Stimulated activated CD8-positive, alpha-beta memory T cell treated with anti-CD3 and anti-CD28 coated beads, Interleukin-4, amount 100 ng/mL, for 4 hours (primary cell): ENCODE results near the gene PPP1R12B.
"Not testable (repeated sequence)": the region's sequence is repeated elsewhere in the genome, so short reads cannot be mapped to it uniquely, and the experiment has no call there.

Source experiments
- DNase-seq, 2 donors: peaks; one replicate each; pipeline ENCODE4 v3.0.0-alpha.2; 2020; ENCODE audit warnings: low read depth in 2 of 2, low spot score in 1 of 2

PPP1R12B gene

DNA sequence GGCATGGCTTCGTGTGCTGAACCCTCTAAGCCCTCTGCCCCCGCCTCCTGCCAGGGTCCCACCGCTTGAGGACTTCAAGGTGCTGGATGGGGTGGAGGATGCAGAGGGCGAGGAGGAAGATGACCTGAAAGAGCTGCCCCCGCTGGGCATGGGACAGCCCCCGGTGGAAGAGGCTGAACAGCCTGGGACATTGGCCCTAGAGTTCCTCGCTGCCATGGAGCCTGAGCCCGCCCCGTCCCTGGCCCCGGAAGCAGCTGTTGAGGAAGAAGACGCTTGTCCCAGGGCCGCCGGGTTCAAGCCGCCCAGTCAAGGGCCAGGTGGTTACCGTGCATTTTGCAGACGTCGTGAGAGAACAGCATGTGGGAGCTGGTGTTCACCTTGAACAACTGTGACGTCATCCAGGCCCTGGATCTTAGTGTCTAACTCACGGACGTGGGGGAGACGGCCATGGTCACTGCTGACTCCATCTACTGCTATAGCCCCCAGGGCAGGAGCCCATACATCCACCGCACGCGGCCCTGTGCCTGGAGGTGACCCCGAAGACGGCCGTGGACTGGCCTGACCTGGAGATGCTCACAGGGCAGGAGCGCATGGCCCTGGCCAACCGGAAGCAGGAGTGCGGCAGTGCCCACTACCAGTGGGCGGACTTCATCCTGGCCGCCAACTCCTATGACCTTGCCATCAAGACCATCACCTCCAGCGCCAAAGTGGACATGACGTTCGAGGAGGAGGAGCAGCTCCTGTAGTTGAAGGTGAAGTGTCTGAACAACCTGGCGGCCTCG is 90.1 kb downstream of the PPP1R12B start:
- no peak for DNase-seq

- no peak for DNase-seq
Measured at GRCh38 chr1:202439308-202439707, 90.8 kb downstream of the PPP1R12B start.

- not testable (repeated sequence) for DNase-seq
Measured at GRCh38 chr1:202448140-202448539, 99.6 kb downstream of the PPP1R12B start.

GRCh38 chr1:202451641-202452040 is 103.1 kb downstream of the PPP1R12B start:
- not testable (repeated sequence) for DNase-seq

GRCh38 chr1:202452508-202452907 is 104.0 kb downstream of the PPP1R12B start:
- DNase-seq, result no peak

DNA sequence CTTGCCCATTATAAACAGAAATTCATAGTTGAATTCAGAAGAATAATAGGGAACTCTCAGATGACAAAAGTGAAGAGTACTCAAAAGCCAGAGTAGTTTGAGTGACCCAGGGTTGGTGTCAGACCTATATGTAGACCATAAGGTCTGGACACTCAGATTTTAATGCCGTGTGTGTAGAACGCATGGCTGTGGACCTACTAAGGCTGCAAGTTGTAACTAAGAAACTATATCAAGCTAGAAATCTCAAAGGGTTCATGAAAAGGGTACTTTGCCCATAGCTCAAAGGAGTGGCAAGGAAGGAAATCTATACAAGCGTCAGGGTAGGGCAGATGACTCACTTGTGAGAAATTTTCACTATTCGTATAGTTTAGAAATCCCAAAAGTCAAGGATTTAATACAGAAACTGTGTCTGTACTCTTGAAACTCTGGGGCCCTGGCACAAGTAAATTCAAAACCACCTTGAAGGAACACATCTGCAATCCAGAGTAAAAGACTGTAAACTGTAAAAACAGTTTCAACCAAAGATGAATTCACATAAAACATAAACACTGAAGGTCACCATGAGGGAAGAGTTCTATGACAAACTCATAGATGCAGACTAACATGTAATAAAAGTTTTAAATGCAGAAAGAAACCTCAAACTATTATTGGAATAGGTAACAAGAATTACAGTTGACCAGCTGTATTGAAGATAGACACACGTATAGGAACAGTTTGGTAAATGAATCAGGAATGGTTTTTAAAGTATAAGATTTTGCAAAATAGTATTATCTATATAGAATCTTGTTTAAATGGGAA is 108.1 kb downstream of the PPP1R12B start:
- not testable (repeated sequence) for DNase-seq

- DNase-seq, result not testable (repeated sequence)
Measured at GRCh38 chr1:202458651-202459050, 110.2 kb downstream of the PPP1R12B start.

DNA sequence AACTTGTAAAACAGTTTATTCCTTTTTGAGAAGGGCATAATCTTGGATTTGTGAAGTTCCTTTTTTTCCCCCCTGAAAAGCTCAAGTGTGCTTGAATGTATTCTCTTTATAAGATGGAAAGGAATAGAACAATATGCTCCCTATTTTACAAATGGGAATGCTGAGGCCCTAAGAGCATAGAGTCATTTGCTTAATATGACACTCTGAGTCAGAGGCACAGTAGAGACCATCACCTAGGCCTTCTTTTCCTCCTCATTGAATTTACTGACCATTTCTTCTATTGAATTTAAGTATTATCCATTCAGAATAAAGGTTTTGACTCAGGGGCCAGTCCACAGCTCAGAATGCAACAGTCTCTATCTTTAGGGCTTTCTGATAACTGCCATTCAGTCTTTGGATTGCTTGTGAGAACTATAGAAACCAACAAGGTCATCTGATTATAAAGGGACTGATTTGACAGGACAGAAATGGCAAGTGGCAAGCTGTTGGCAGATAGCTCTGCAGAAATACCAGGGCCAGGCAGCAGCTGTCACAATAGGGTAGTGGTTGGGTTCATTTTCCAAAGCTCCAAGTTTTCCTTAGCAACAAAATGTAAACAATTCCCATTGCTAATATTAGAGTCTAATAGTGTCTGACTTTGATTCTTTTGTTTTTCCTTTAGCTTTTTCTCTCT is 111.1 kb downstream of the PPP1R12B start:
- DNase-seq, result not testable (repeated sequence)

DNA sequence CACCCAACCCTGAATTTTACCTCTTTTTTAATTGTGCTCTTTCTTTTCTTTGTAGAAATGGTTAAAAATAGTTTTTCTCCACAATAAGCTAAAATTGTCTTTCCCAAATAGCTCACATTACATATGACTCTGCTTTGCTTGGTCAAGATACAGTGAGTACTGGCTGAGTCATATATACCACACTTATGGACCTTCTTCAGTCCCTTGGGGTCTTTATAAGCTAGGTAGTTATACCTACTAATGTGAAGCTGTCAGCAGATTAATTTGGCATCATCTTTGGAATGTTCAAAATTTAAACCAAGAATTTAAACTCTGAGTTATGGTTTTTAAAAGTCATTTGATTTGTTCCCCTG is 111.6 kb downstream of the PPP1R12B start:
- not testable (repeated sequence) for DNase-seq

DNA sequence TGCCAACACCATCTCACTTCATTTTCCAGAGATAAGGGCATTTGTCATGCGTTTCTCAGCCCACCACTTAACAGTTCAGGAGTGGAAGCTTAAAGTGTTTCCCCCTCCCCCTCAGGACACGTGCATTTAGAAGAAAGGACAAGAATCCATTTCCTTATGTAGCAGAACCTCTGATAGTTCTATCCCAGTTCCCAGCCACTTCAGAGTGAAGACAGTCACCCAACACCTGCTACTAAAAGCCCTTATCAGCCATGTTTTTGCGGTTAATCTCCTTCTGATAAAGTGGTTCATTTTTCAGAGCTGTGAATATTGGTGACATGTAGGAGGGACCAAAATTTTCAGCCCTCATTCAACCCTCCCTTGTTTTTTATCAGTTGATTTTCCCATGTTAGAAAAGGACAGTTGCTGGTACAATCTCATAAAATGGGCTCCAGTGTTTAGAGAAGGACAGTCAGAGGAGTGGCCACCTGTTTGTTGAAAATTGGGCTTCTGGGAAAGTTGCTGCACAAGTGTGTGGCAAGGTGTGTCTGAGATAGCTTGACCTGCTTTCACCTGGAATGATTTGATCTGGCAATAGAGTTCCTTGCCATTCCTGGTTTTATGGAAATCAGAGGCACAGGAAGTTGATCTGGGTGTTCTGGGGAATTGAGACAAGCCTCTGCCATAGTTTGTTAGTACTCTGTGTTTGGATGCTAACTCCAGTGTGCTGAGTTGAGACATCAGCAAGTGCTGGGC is 114.0 kb downstream of the PPP1R12B start:
- no peak for DNase-seq

- DNase-seq, result not testable (repeated sequence)
Measured at GRCh38 chr1:202464153-202464742, 115.7 kb downstream of the PPP1R12B start.

DNA sequence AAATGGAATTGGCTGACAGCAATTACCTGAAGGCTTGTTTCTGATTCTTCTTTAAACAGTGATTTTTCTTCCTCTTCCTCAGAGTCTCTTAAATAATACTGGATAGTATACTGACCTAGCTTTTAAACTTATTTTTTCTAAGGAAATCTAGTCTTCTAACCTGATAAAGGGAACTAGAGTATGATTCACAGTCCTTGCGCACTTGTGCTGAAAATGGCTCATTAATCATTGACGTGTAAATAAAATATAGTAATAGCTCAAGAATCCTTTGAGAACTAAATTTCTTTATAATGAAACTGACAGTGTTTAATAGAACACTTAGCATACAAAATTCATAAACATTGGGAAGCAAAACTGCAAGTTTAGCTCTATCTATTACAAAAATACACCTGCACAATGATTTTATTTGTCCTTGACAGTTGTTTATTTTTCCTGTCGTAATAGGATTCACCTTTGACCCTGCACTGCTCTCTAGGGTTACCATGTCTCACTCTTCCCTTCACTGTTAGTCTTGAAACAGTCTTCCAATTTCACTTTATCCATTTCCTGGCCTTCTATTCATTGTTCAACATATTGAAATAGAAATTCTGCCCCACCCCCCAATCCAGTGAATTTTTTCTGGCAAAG is 117.3 kb downstream of the PPP1R12B start:
- DNase-seq, result not testable (repeated sequence)

- not testable (repeated sequence) for DNase-seq
Measured at GRCh38 chr1:202466339-202466738, 117.8 kb downstream of the PPP1R12B start.

DNA sequence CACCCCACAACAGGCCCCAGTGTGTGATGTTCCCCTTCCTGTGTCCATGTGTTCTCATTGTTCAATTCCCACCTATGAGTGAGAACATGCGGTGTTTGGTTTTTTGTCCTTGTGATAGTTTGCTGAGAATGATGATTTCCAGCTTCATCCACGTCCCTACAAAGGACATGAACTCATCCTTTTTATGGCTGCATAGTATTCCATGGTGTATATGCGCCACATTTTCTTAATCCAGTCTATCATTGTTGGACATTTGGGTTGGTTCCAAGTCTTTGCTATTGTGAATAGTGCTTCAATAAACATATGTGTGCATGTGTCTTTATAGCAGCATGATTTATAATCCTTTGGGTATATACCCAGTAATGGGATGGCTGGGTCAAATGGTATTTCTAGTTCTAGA is 118.9 kb downstream of the PPP1R12B start:
- not testable (repeated sequence) for DNase-seq

DNA sequence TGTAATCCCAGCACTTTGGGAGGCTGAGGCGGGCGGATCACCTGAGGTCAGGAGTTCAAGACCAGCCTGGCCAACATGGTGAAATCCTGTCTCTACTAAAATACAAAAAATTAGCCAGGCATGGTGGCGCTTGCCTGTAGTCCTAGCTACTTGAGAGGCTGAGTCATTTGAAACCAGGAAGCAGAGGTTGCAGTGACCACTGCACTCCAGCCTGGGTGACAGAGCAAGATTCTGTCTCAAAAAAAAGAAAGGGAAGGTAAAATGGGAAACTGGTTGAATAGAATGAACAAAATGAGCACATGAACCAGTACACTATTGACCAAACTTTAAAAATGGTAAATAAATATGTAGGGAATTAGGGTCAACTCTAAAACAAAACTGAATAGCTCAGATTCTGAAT is 120.2 kb downstream of the PPP1R12B start:
- not testable (repeated sequence) for DNase-seq

- DNase-seq, result not testable (repeated sequence)
Measured at GRCh38 chr1:202469123-202469522, 120.6 kb downstream of the PPP1R12B start.

GRCh38 chr1:202471246-202471645 is 122.7 kb downstream of the PPP1R12B start:
- DNase-seq, result no peak

DNA sequence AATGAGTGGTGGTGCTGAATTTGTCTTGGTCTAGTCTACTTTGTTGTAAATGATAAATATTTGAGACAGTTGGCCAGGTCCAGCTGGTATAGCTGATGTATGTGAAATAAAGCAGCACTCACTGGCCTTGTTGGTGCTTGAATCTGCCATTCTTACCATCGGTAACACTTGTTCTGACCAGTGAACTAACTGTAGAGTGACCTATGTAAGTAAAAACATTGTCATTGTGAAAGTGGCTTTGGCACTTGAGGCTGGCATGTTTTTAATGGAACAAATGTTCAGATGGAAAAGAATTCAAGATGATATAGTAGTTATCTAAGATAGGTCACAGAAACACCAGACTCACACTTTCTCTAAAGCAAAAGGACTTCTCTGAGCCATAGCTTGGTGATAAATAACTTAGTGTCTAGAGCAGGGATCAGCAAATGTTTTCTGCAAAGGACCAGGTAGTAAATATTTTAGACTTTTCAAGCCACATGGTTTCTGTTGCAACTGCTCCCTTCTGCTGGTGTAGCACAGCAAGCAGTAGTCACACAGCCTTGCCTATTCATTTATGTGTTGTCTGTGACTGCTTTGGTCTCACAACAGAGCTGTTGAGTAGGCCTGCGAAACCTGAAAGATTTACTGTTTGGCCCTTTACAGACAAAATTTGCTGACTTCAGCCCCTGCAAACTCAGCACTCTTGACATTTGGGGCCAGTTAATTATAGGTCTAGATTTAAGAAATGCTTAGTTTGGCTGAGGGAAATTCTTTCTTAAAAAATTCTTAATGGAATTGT is 124.0 kb downstream of the PPP1R12B start:
- not testable (repeated sequence) for DNase-seq

GRCh38 chr1:202473266-202474045 is 125.0 kb downstream of the PPP1R12B start:
- not testable (repeated sequence) for DNase-seq
